ENCODE measurements around the gene SCYL1. TPM values are rescaled to one million over a fixed set of nuclear protein-coding genes. Genes with fewer than 3 reads are reported as not detected.

Gene SCYL1
- total and polyA plus RNA-seq, 2 donors from 2014 or later, result 72.2 to 78.9 TPM

DNA sequence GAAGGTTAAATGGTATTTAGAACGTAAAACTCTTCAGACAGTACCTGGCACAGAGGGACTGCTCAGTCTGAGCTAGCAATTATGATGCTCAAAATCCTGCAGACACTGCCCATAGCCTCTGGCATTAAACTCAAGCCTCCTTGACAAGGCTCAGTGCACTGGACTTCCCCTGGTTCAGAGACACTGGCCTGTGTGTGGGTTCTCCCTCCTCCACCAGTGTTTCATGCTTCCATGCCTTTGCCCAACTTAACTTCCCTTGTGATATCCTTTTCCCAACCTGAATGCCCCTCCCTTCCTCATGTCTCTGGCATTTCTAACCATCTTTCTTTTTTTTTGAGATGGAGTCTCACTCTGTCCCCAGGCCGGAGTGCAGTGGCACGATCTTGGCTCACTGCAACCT, 24.2 kb downstream of the SCYL1 start:
- Histone ChIP-seq H3K27me3 (ENCODE audit: control insufficient read depth, insufficient read depth, low read length) (no peaks in the 10 kb centered on the region), H3K4me1 (ENCODE audit: control insufficient read depth in 2 of 3, insufficient read depth in 2 of 3, low read depth in 1 of 3, low read length in 3 of 3) (peaks cover 0 to 20% (median 4%) of the 10 kb centered on the region in 3 donors), H3K4me3 (ENCODE audit: low read length in 3 of 3) (no peak overlapping the region), H3K27ac (ENCODE audit: low read depth in 2 of 2, low read length in 2 of 2) (no peak overlapping the region), H3K9ac (ENCODE audit: low read length in 3 of 3) (no peak overlapping the region), H3K36me3 (ENCODE audit: control insufficient read depth in 2 of 3, insufficient read depth in 3 of 3, low read length in 3 of 3) (peaks cover 0 to 2% (median 0%) of the 10 kb centered on the region in 3 donors), H3K9me3 (ENCODE audit: control insufficient read depth in 2 of 3, insufficient read depth in 1 of 3, low read length in 3 of 3) (no peaks in the 10 kb centered on the region)
- intact Hi-C loops (cut with DNase I), result no loop called here
- TF ChIP-seq, protein P1, sequence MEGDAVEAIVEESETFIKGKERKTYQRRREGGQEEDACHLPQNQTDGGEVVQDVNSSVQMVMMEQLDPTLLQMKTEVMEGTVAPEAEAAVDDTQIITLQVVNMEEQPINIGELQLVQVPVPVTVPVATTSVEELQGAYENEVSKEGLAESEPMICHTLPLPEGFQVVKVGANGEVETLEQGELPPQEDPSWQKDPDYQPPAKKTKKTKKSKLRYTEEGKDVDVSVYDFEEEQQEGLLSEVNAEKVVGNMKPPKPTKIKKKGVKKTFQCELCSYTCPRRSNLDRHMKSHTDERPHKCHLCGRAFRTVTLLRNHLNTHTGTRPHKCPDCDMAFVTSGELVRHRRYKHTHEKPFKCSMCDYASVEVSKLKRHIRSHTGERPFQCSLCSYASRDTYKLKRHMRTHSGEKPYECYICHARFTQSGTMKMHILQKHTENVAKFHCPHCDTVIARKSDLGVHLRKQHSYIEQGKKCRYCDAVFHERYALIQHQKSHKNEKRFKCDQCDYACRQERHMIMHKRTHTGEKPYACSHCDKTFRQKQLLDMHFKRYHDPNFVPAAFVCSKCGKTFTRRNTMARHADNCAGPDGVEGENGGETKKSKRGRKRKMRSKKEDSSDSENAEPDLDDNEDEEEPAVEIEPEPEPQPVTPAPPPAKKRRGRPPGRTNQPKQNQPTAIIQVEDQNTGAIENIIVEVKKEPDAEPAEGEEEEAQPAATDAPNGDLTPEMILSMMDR (IDR thresholded peaks at IDR 0.05; ENCODE audit: borderline replicate concordance, extremely low read depth, insufficient read depth), result no peak
- DNase-seq, result no peak
- FAIRE-seq, result no peak

DNA sequence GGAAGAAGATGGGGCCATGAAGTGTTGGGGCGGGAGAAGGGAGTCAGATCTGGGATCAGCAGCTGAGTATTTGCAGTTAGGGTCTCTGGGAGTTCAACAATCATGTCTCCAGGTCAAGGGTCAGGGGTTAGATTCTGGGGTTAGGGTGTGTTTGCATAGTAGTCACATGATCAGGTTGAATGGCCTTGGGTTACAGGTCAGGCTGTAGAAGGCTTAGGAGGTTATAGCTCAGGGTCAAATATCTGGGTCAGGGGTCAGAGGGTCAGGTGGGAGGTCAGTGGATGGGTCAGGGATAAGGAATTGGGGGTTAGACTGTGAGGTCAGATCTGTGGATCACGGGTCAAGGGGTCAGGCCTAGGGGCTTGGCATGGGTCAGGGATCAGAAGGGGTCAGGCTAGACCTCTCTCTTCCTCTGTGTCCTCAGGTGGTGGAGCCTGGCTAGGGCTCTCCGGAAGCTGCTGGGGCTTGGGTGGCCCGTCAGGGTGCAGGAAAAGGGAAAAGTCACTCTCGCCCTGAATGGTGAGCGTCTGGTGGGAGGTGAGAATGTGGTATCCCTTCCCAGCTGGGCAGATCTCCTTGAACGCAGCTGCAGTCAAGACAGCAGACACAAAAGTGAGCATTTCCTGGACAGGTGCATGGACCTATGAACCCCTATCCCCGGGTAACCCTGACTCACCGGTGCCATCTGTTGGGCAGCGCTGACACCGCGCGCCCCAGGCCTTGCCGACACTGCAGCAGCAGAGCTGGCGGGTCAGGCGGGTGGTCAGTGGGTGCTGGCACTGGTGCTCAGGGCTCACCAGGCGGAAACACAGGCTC, 26.9 kb downstream of the SCYL1 start:
- H3K27ac ChIP-seq (ENCODE audit: low read depth in 2 of 2, low read length in 2 of 2), result peak overlapping the region in 1 of 2 donors; percentile 79
- TF ChIP-seq, protein P1 (IDR thresholded peaks at IDR 0.05; ENCODE audit: borderline replicate concordance, extremely low read depth, insufficient read depth), result peak; percentile 70
- DNase-seq (peak; percentile 45 to 83 (median 55)), FAIRE-seq (no peak)
- H3K36me3 ChIP-seq (ENCODE audit: control insufficient read depth in 2 of 3, insufficient read depth in 3 of 3, low read length in 3 of 3), result peaks cover 0 to 2% (median 0%) of the 10 kb centered on the region in 3 donors
- no peak overlapping the region for H3K9ac ChIP-seq (ENCODE audit: low read length in 3 of 3)
- H3K9me3 ChIP-seq (ENCODE audit: control insufficient read depth in 2 of 3, insufficient read depth in 1 of 3, low read length in 3 of 3), result no peaks in the 10 kb centered on the region
- intact Hi-C loops (cut with DNase I), result no loop called here
- H3K4me3 ChIP-seq (ENCODE audit: low read length in 3 of 3), result peak overlapping the region in 1 of 3 donors; percentile 32
- H3K4me1 ChIP-seq (ENCODE audit: control insufficient read depth in 2 of 3, insufficient read depth in 2 of 3, low read depth in 1 of 3, low read length in 3 of 3), result peaks cover 0 to 31% (median 4%) of the 10 kb centered on the region in 3 donors
- no peaks in the 10 kb centered on the region for H3K27me3 ChIP-seq (ENCODE audit: control insufficient read depth, insufficient read depth, low read length)

DNA sequence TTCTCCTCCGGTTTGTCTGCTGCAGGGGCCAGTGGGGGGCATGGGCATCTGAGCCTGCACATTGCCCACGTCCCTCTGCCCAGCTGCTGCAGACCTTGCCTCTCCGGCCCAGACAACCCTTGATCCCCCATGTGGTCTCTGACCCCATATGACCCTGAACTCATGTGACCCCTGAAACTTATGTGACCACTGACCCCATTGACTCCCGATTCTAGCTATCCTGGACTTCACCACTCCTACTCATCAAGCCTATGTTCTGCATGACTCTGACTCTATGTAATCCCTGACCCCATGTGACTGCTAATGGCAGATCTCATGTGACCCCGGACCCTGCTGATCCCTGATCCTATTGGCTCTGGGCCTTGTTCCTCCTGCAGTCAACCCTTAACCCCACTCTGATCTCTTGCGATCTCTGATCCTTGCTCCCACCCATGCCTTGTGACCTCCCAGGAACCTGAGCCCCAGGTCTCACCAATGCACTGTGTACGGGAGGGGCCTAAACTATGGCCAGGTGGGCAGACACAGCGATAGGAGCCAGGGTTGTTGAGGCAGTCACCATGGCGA, 27.6 kb downstream of the SCYL1 start:
- FAIRE-seq, result no peak
- H3K27ac ChIP-seq (ENCODE audit: low read depth in 2 of 2, low read length in 2 of 2), result peak overlapping the region in 1 of 2 donors; percentile 79
- intact Hi-C loops (cut with DNase I), result no loop called here

More for the DNA sequence above, 27.6 kb downstream of the SCYL1 start:
- Histone ChIP-seq H3K36me3 (ENCODE audit: control insufficient read depth in 2 of 3, insufficient read depth in 3 of 3, low read length in 3 of 3) (peaks cover 0 to 2% (median 0%) of the 10 kb centered on the region in 3 donors), H3K27me3 (ENCODE audit: control insufficient read depth, insufficient read depth, low read length) (no peaks in the 10 kb centered on the region), H3K4me3 (ENCODE audit: low read length in 3 of 3) (no peak overlapping the region), H3K9ac (ENCODE audit: low read length in 3 of 3) (no peak overlapping the region), H3K4me1 (ENCODE audit: control insufficient read depth in 2 of 3, insufficient read depth in 2 of 3, low read depth in 1 of 3, low read length in 3 of 3) (peaks cover 0 to 38% (median 7%) of the 10 kb centered on the region in 3 donors), H3K9me3 (ENCODE audit: control insufficient read depth in 2 of 3, insufficient read depth in 1 of 3, low read length in 3 of 3) (no peaks in the 10 kb centered on the region)
- peak in 1 of 5 donors; percentile 70 for DNase-seq
- TF ChIP-seq, protein P1 (IDR thresholded peaks at IDR 0.05; ENCODE audit: borderline replicate concordance, extremely low read depth, insufficient read depth), result no peak
